Gastrocnemius medialis (tissue), 4 donors: ENCODE data around the gene SLC25A21. TPM values are rescaled to one million over a fixed set of nuclear protein-coding genes. Genes with fewer than 3 reads are reported as not detected.

Experiments used
- ATAC-seq, 2 donors: fragments of 150-250 bp; one replicate each; pipeline ENCODE4 v1.9.1; 2016
- DNase-seq, 2 donors: peaks; one replicate each; pipeline ENCODE4 v3.0.0-alpha.2; 2019
- H3K27ac ChIP-seq, 4 donors: fragments of 200-600 bp; sonication (generic); 1 replicate in 1 of 4; 2 replicates in 3 of 4; pipeline ENCODE4 v1.5.1; 2016 to 2018; ENCODE audit warnings: mild to moderate bottlenecking in 2 of 4, moderate library complexity in 1 of 4
- H3K27me3 ChIP-seq, 3 donors: fragments of 200-600 bp; sonication (generic) in 2 of 3; 1 replicate in 1 of 3; 2 replicates in 2 of 3; pipeline versions ENCODE4 v1.5.1 to v1.6.0; 2016 to 2019; ENCODE audit warnings: mild to moderate bottlenecking in 1 of 3, moderate library complexity in 1 of 3
- H3K36me3 ChIP-seq, 2 donors: fragments of 200-600 bp; sonication (generic) in 1 of 2; one replicate each; pipeline ENCODE4 v1.5.1; 2017 to 2018
- H3K4me1 ChIP-seq, 2 donors: fragments of 200-600 bp; sonication (generic) in 1 of 2; one replicate each; pipeline ENCODE4 v1.5.1; 2016 to 2017; ENCODE audit warnings: mild to moderate bottlenecking in 2 of 2
- H3K4me3 ChIP-seq, 4 donors: fragments of 200-600 bp; sonication (generic) in 3 of 4; 1 replicate in 1 of 4; 2 replicates in 3 of 4; pipeline ENCODE4 v1.5.1; 2016 to 2019; ENCODE audit warnings: mild to moderate bottlenecking in 2 of 4
- H3K9me3 ChIP-seq, 3 donors: fragments of 200-600 bp; sonication (generic) in 2 of 3; 1 replicate in 1 of 3; 2 replicates in 2 of 3; pipeline ENCODE4 v1.5.1; 2016 to 2019
- CTCF ChIP-seq, 5 experiments: fragments of 450-650 bp in 3 of 5; fragments of 200-600 bp in 2 of 5; sonication (generic) in 2 of 5; IDR thresholded peaks in 4 of 5; conservative IDR thresholded peaks in 1 of 5; 1 replicate in 4 of 5; 2 replicates in 1 of 5; pipeline ENCODE4 v1.5.1; 2016 to 2019; ENCODE audit warnings: antibody characterized with exemption in 5 of 5, mild to moderate bottlenecking in 3 of 5, moderate library complexity in 3 of 5
- POLR2A ChIP-seq, 2 donors: fragments of 450-650 bp; IDR thresholded peaks; one replicate each; pipeline ENCODE4 v1.6.1; 2017; ENCODE audit warnings: antibody characterized with exemption in 2 of 2, mild to moderate bottlenecking in 2 of 2, moderate library complexity in 2 of 2
- in situ Hi-C, 4 donors: fragments of 200-750 bp; cut with MboI; loops; one replicate each; pipeline versions ENCODE4 v1.15.0 to v1.8.0; 2017; ENCODE audit warnings: low sequenced_read_pairs in 4 of 4
- intact Hi-C: fragments of 100-400 bp; cut with DNase I; formaldehyde crosslinking; loops from one replicate; pipeline ENCODE4 v1.15.1; 2023; ENCODE audit warnings: low total_unique reads
- total RNA-seq, 4 donors: library from RNA; depleted of rRNA; stranded (reverse); fragments of >200 nt; gene quantifications; one replicate each; pipeline versions ENCODE4 v1.1.0 to v1.2.3, GENCODE V29; 2016

The SLC25A21 gene
- total RNA-seq, 4 donors from 2014 or later, result 1.9 TPM; not detected in 3

- Histone ChIP-seq H3K27me3 (no peaks in the 10 kb centered on the region), H3K4me3 (no peak overlapping the region), H3K36me3 (no peaks in the 10 kb centered on the region), H3K4me1 (no peaks in the 10 kb centered on the region), H3K27ac (no peak overlapping the region), H3K9me3 (no peaks in the 10 kb centered on the region)
- intact Hi-C loops, result loop anchor here (2.0 to 5.0 kb wide), 2 partner anchors 295 to 388 kb away; no protein-coding TSS in a partner anchor
- in situ Hi-C loops, result loop anchor here in 2 of 4 donors (25.0 kb wide), 3 partner anchors 280 to 380 kb away; partner anchors contain the start of gene PAX9 (in 1 of the 2)
- no peak for TF ChIP-seq CTCF (IDR thresholded peaks at IDR 0.05 in 4 of 5, conservative IDR thresholded peaks at IDR 0.05 in 1 of 5)
- TF ChIP-seq POLR2A (IDR thresholded peaks at IDR 0.05), result no peak
- peak in 1 of 2 donors; percentile 19 for ATAC-seq
- no peak for DNase-seq
Measured at GRCh38 chr14:36942522-36943245, 229.7 kb downstream of the SLC25A21 start.

DNA sequence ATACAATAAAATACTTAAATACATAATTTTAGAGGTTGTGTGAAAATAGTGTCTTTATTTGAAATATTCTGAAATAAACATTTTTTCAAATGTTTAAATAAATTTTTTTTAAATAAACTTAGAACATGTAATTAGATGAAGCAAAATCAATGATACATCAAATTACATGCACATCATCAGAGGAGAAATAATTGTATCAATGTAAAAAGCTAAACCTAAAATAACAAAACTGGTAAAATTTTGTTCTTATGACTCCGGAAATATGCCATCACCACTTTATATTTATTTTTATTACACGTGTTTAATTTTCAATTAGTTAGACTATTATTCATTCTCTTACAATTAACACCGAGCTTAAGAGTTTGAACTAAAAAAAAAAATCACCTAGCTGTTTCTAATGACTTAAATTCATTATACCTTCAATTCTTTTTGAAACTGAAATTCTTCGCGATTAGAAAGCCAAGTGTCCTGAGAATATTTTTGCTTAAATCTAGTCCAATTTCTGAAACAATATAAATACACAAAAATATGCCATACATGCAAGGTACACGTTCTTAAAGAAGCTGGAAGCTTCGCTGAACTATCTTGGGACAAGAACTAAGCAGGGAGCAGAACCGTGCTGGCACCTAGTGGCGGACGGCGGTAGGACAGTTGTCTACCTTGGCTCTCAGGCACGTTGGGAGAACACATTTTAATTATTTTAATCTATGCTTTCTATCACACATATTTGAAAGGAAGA is 230.5 kb downstream of the SLC25A21 start:
- ATAC-seq, result peak in 1 of 2 donors; percentile 75
- H3K27me3 ChIP-seq, result no peaks in the 10 kb centered on the region
- intact Hi-C loops, result loop anchor here (2.0 to 5.0 kb wide), 2 partner anchors 295 to 387 kb away; no protein-coding TSS in a partner anchor
- in situ Hi-C loops, result loop anchor here in 2 of 4 donors (25.0 kb wide), 3 partner anchors 280 to 380 kb away; partner anchors contain the start of gene PAX9 (in 1 of the 2)
- H3K4me1 ChIP-seq, result no peaks in the 10 kb centered on the region
- TF ChIP-seq CTCF (IDR thresholded peaks at IDR 0.05 in 4 of 5, conservative IDR thresholded peaks at IDR 0.05 in 1 of 5), result peak; percentile 73 to 92 (median 77)
- no peak for TF ChIP-seq POLR2A (IDR thresholded peaks at IDR 0.05)
- DNase-seq, result peak; percentile 9 to 35
- H3K27ac ChIP-seq, result no peak overlapping the region
- H3K9me3 ChIP-seq, result no peaks in the 10 kb centered on the region
- H3K4me3 ChIP-seq, result peak overlapping the region in 1 of 4 donors; percentile 18
- no peaks in the 10 kb centered on the region for H3K36me3 ChIP-seq

DNA sequence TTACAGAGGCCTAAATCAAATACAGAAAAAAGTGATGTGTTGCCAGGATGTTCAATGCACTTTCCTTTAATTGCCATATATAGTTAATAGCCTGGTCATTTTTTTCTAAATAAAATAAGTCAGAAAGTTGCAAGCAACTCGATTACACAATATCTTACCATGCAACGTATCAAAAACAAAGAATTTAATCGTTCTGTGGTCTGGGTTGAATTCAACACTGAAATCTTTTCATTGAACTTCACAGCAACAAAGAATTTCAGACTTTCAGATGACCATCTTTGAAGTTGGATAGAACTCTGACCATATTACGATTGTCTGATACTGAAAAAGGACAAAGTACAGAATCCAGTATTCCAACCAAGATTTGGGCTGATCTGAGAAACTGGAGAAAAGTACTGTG is 231.9 kb downstream of the SLC25A21 start:
- intact Hi-C loops (loop anchor here (5.0 kb wide), 1 partner anchor 293 kb away; no protein-coding TSS in a partner anchor), in situ Hi-C loops (loop anchor here in 2 of 4 donors (25.0 kb wide), 3 partner anchors 278 to 378 kb away; partner anchors contain the start of gene PAX9 (in 1 of the 2))
- TF ChIP-seq CTCF (IDR thresholded peaks at IDR 0.05 in 4 of 5, conservative IDR thresholded peaks at IDR 0.05 in 1 of 5) (no peak), POLR2A (IDR thresholded peaks at IDR 0.05) (no peak)
- Histone ChIP-seq H3K27ac (no peak overlapping the region), H3K27me3 (no peaks in the 10 kb centered on the region), H3K4me1 (no peaks in the 10 kb centered on the region), H3K36me3 (no peaks in the 10 kb centered on the region), H3K9me3 (no peaks in the 10 kb centered on the region), H3K4me3 (no peak overlapping the region)
- no peak for DNase-seq
- no peak for ATAC-seq

GRCh38 chr14:36939265-36939664 is 233.1 kb downstream of the SLC25A21 start:
- DNase-seq, result no peak
- intact Hi-C loops (no loop called here), in situ Hi-C loops (loop anchor here in 2 of 4 donors (25.0 kb wide), 3 partner anchors 277 to 377 kb away; partner anchors contain the start of gene PAX9 (in 1 of the 2))
- TF ChIP-seq POLR2A (IDR thresholded peaks at IDR 0.05), result no peak
- TF ChIP-seq CTCF (IDR thresholded peaks at IDR 0.05 in 4 of 5, conservative IDR thresholded peaks at IDR 0.05 in 1 of 5), result no peak
- no peak for ATAC-seq
- no peaks in the 10 kb centered on the region for H3K4me1 ChIP-seq
- H3K9me3 ChIP-seq, result no peaks in the 10 kb centered on the region
- no peak overlapping the region for H3K4me3 ChIP-seq
- no peaks in the 10 kb centered on the region for H3K27me3 ChIP-seq
- H3K27ac ChIP-seq, result no peak overlapping the region
- no peaks in the 10 kb centered on the region for H3K36me3 ChIP-seq
